ENCODE results near the gene RBM20.
"Not testable (repeated sequence)": the region's sequence is repeated elsewhere in the genome, so short reads cannot be mapped to it uniquely, and the experiment has no call there.

Gene RBM20

GRCh38 chr10:110863956-110864355 is 219.8 kb downstream of the RBM20 start:
- ATAC-seq (ENCODE audit: low read depth) (no peak), DNase-seq (ENCODE audit: low spot score in 2 of 2) (no peak)
- Mint-ChIP-seq H3K27ac (peak overlapping the region; percentile 100), H3K27me3 (no peaks in the 10 kb centered on the region), H3K4me1 (peaks cover 62% of the 10 kb centered on the region), H3K9me3 (no peaks in the 10 kb centered on the region), H3K36me3 (no peaks in the 10 kb centered on the region), H3K4me3 (no peak overlapping the region)

- Mint-ChIP-seq H3K27ac (peak overlapping the region; percentile 100), H3K4me1 (peaks cover 63% of the 10 kb centered on the region), H3K27me3 (no peaks in the 10 kb centered on the region), H3K4me3 (peak overlapping the region; percentile 85), H3K36me3 (peaks cover 2% of the 10 kb centered on the region), H3K9me3 (no peaks in the 10 kb centered on the region)
- DNase-seq (ENCODE audit: low spot score in 2 of 2) (peak in 1 of 2 donors; percentile 69), ATAC-seq (ENCODE audit: low read depth) (peak; percentile 66)
Measured at GRCh38 chr10:110864662-110865140, 220.6 kb downstream of the RBM20 start.

GRCh38 chr10:110865186-110865808 is 221.2 kb downstream of the RBM20 start:
- Mint-ChIP-seq H3K4me3 (peak overlapping the region; percentile 74), H3K9me3 (no peaks in the 10 kb centered on the region), H3K4me1 (peaks cover 62% of the 10 kb centered on the region), H3K27ac (peak overlapping the region; percentile 100), H3K36me3 (peaks cover 2% of the 10 kb centered on the region), H3K27me3 (no peaks in the 10 kb centered on the region)
- DNase-seq (ENCODE audit: low spot score in 2 of 2): no peak
- ATAC-seq (ENCODE audit: low read depth): peak; percentile 0

- peak overlapping the region; percentile 74 for H3K4me3 Mint-ChIP-seq
- no peaks in the 10 kb centered on the region for H3K9me3 Mint-ChIP-seq
- DNase-seq (ENCODE audit: low spot score in 2 of 2): peak in 1 of 2 donors; percentile 46
- H3K27ac Mint-ChIP-seq: peak overlapping the region; percentile 100
- H3K36me3 Mint-ChIP-seq: peaks cover 2% of the 10 kb centered on the region
- no peaks in the 10 kb centered on the region for H3K27me3 Mint-ChIP-seq
- H3K4me1 Mint-ChIP-seq: peaks cover 62% of the 10 kb centered on the region
- peak; percentile 48 for ATAC-seq (ENCODE audit: low read depth)
Measured at GRCh38 chr10:110865809-110866482, 221.8 kb downstream of the RBM20 start.

- H3K27ac Mint-ChIP-seq: peak overlapping the region; percentile 100
- H3K36me3 Mint-ChIP-seq, H3K27me3 Mint-ChIP-seq, H3K9me3 Mint-ChIP-seq: not testable (repeated sequence)
- DNase-seq (ENCODE audit: low spot score in 2 of 2): peak in 1 of 2 donors; percentile 53
- H3K4me1 Mint-ChIP-seq: peaks cover 63% of the 10 kb centered on the region
- H3K4me3 Mint-ChIP-seq: peak overlapping the region; percentile 69
- ATAC-seq (ENCODE audit: low read depth): peak; percentile 46
Measured at GRCh38 chr10:110867011-110867806, 223.1 kb downstream of the RBM20 start.

DNA sequence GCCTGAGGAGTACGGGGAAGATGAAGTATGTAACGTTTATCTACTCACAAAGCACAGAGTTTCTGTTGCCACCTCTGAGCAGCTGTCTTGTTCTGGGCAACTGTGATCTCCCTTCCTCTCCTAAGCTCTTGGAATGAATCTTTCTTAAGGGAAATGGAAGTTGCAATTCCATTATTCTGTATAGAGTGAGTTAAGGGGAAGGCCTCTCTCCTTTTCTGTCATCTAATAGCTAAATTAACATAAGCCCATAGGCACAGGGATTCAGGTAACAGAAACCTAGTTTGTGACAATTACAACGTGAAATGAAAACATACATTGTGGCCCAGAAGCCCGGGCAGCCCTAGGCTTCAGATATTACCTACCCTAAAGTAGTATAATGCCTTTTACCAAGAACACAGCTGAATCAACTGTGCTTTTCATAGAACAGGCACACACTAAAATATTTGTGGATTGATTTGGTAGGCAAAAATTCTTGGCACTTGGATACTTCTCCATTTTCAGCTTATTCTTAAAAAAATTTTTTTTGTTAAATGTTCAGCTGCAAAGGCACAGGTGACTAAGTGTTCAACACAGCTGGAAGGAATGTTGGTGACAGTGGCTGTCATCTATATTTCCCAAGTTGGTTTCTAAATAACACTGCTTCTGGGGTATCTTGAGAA is 223.8 kb downstream of the RBM20 start:
- Mint-ChIP-seq H3K27ac (peak overlapping the region; percentile 100), H3K9me3 (no peaks in the 10 kb centered on the region), H3K27me3 (no peaks in the 10 kb centered on the region), H3K4me1 (peaks cover 59% of the 10 kb centered on the region), H3K4me3 (peak overlapping the region; percentile 89), H3K36me3 (peaks cover 2% of the 10 kb centered on the region)
- no peak for ATAC-seq (ENCODE audit: low read depth)
- DNase-seq (ENCODE audit: low spot score in 2 of 2): no peak

DNA sequence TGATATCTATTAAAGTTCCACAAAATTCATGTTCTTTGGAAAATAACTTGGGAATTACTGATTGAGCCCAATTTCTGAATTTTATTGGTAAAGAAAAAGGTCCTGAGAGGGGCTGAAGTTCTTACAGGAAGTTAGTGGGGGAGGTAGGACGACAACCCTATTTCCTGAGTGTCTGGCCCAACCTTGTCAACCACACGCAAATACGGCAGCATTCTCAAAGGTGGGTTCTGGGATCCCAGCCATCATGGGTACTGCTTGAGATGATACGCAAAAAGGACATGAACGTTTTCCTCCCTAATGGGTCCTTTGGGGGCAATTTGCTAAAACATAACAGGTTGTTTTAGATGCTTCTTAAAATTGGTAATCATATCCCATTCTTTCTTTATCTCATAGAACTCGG is 224.8 kb downstream of the RBM20 start:
- Mint-ChIP-seq H3K4me1 (peaks cover 51% of the 10 kb centered on the region), H3K27me3 (no peaks in the 10 kb centered on the region), H3K27ac (peak overlapping the region; percentile 100), H3K9me3 (no peaks in the 10 kb centered on the region), H3K36me3 (peaks cover 2% of the 10 kb centered on the region), H3K4me3 (peak overlapping the region; percentile 89)
- no peak for ATAC-seq (ENCODE audit: low read depth)
- DNase-seq (ENCODE audit: low spot score in 2 of 2): no peak

GRCh38 chr10:110870823-110871297 is 226.7 kb downstream of the RBM20 start:
- H3K9me3 Mint-ChIP-seq: no peaks in the 10 kb centered on the region
- peaks cover 2% of the 10 kb centered on the region for H3K36me3 Mint-ChIP-seq
- peaks cover 35% of the 10 kb centered on the region for H3K4me1 Mint-ChIP-seq
- no peak for DNase-seq (ENCODE audit: low spot score in 2 of 2)
- peak overlapping the region; percentile 89 for H3K4me3 Mint-ChIP-seq
- no peak for ATAC-seq (ENCODE audit: low read depth)
- no peaks in the 10 kb centered on the region for H3K27me3 Mint-ChIP-seq
- peak overlapping the region; percentile 100 for H3K27ac Mint-ChIP-seq

GRCh38 chr10:110871298-110872084 is 227.4 kb downstream of the RBM20 start, which contains the start of gene PDCD4:
Gene PDCD4 (plus strand): TSS chr10:110871928. CDS start chr10:110876028, 4,100 bp downstream.
- peak within 1 kb of the TSS; percentile 91 for H3K4me3 Mint-ChIP-seq
- H3K36me3 Mint-ChIP-seq: peaks cover 2% of the 10 kb centered on the region
- peaks cover 30% of the 10 kb centered on the region for H3K4me1 Mint-ChIP-seq
- peak within 1 kb of the TSS; percentile 100 for H3K27ac Mint-ChIP-seq
- H3K9me3 Mint-ChIP-seq: no peaks in the 10 kb centered on the region
- H3K27me3 Mint-ChIP-seq: no peaks in the 10 kb centered on the region
- ATAC-seq (ENCODE audit: low read depth): peak; percentile 69
- peak; percentile 85 to 86 for DNase-seq (ENCODE audit: low spot score in 2 of 2)

GRCh38 chr10:110872145-110872983 is 228.2 kb downstream of the RBM20 start:
- peaks cover 30% of the 10 kb centered on the region for H3K4me1 Mint-ChIP-seq
- no peaks in the 10 kb centered on the region for H3K27me3 Mint-ChIP-seq
- no peaks in the 10 kb centered on the region for H3K9me3 Mint-ChIP-seq
- peak overlapping the region; percentile 100 for H3K27ac Mint-ChIP-seq
- H3K4me3 Mint-ChIP-seq: peak overlapping the region; percentile 91
- ATAC-seq (ENCODE audit: low read depth) (peak; percentile 67), DNase-seq (ENCODE audit: low spot score in 2 of 2) (peak; percentile 70 to 71)
- peaks cover 2% of the 10 kb centered on the region for H3K36me3 Mint-ChIP-seq

GRCh38 chr10:110872984-110873923 is 229.1 kb downstream of the RBM20 start:
- Mint-ChIP-seq H3K9me3 (no peaks in the 10 kb centered on the region), H3K4me1 (peaks cover 25% of the 10 kb centered on the region), H3K27me3 (no peaks in the 10 kb centered on the region), H3K27ac (peak overlapping the region; percentile 100), H3K36me3 (peaks cover 2% of the 10 kb centered on the region), H3K4me3 (peak overlapping the region; percentile 91)
- ATAC-seq (ENCODE audit: low read depth) (no peak), DNase-seq (ENCODE audit: low spot score in 2 of 2) (no peak)
